Raji (cell line): Measurements from ENCODE around the gene MYO18B.

ENCODE experiments used
- POLR2A ChIP-seq: IDR thresholded peaks from 2 replicates; pipeline ENCODE4 v1.6.1; 2011; ENCODE audit warnings: low read depth, low read length, control low read depth; ENCODE audit not compliant: insufficient read depth

The MYO18B gene

GRCh38 chr22:25741692-25742626, at the start of gene MYO18B:
Gene MYO18B (plus strand): TSS chr22:25742188. CDS start chr22:25761093, 18,905 bp downstream.
- no peak for TF ChIP-seq POLR2A

GRCh38 chr22:25692397-25693267, 49.4 kb upstream of the MYO18B start:
- no peak for TF ChIP-seq POLR2A

- TF ChIP-seq POLR2A: no peak
Measured at GRCh38 chr22:25693268-25693565, 48.8 kb upstream of the MYO18B start.

GRCh38 chr22:25694196-25694907, 47.6 kb upstream of the MYO18B start:
- no peak for TF ChIP-seq POLR2A

- TF ChIP-seq POLR2A: no peak
Measured at GRCh38 chr22:25695146-25695545, 46.8 kb upstream of the MYO18B start.

- no peak for TF ChIP-seq POLR2A
Measured at GRCh38 chr22:25696763-25697162, 45.2 kb upstream of the MYO18B start.

- TF ChIP-seq POLR2A: no peak
Measured at GRCh38 chr22:25697181-25697664, 44.8 kb upstream of the MYO18B start.

- no peak for TF ChIP-seq POLR2A
Measured at GRCh38 chr22:25697978-25698377, 44.0 kb upstream of the MYO18B start.

GRCh38 chr22:25698461-25698860, 43.5 kb upstream of the MYO18B start:
- no peak for TF ChIP-seq POLR2A

- no peak for TF ChIP-seq POLR2A
Measured at GRCh38 chr22:25698978-25699377, 43.0 kb upstream of the MYO18B start.

- no peak for TF ChIP-seq POLR2A
Measured at GRCh38 chr22:25701056-25701780, 40.8 kb upstream of the MYO18B start.

GRCh38 chr22:25702040-25702439, 39.9 kb upstream of the MYO18B start:
- TF ChIP-seq POLR2A: no peak

- TF ChIP-seq POLR2A: no peak
Measured at GRCh38 chr22:25702571-25703167, 39.3 kb upstream of the MYO18B start.

- no peak for TF ChIP-seq POLR2A
Measured at GRCh38 chr22:25704701-25705100, 37.3 kb upstream of the MYO18B start.
